ENCODE measurements around the gene SYNPR.

The SYNPR gene

GRCh38 chr3:63343674-63344073 lies 65.6 kb downstream of the SYNPR start:
- DNase-seq (ENCODE audit: low read depth in 1 of 2, low spot score in 1 of 2) = peak; percentile 66 to 85

GRCh38 chr3:63344661-63345060 lies 66.6 kb downstream of the SYNPR start:
- Histone ChIP-seq H3K27ac (replicated peaks) (no peak overlapping the region), H3K27me3 (ENCODE audit: insufficient read depth, poor library complexity, severe bottlenecking) (no peaks in the 10 kb centered on the region), H3K4me3 (replicated peaks; ENCODE audit: insufficient read depth, low read length) (no peak overlapping the region)
- TF ChIP-seq GABPA (IDR thresholded peaks at IDR 0.05; ENCODE audit: low read depth) (no peak), POLR2AphosphoS5 (IDR thresholded peaks at IDR 0.05; ENCODE audit: low read depth) (no peak)
- no peak for DNase-seq (ENCODE audit: low read depth in 1 of 2, low spot score in 1 of 2)

More at GRCh38 chr3:63343674-63344073, 65.6 kb downstream of the SYNPR start:
- Histone ChIP-seq H3K4me3 (replicated peaks; ENCODE audit: insufficient read depth, low read length) (no peak overlapping the region), H3K27ac (replicated peaks) (no peak overlapping the region), H3K27me3 (ENCODE audit: insufficient read depth, poor library complexity, severe bottlenecking) (no peaks in the 10 kb centered on the region)
- TF ChIP-seq POLR2AphosphoS5 (IDR thresholded peaks at IDR 0.05; ENCODE audit: low read depth) (peak; percentile 78), SPI1 (IDR thresholded peaks at IDR 0.05; ENCODE audit: borderline replicate concordance, low read depth) (no peak)

DNA sequence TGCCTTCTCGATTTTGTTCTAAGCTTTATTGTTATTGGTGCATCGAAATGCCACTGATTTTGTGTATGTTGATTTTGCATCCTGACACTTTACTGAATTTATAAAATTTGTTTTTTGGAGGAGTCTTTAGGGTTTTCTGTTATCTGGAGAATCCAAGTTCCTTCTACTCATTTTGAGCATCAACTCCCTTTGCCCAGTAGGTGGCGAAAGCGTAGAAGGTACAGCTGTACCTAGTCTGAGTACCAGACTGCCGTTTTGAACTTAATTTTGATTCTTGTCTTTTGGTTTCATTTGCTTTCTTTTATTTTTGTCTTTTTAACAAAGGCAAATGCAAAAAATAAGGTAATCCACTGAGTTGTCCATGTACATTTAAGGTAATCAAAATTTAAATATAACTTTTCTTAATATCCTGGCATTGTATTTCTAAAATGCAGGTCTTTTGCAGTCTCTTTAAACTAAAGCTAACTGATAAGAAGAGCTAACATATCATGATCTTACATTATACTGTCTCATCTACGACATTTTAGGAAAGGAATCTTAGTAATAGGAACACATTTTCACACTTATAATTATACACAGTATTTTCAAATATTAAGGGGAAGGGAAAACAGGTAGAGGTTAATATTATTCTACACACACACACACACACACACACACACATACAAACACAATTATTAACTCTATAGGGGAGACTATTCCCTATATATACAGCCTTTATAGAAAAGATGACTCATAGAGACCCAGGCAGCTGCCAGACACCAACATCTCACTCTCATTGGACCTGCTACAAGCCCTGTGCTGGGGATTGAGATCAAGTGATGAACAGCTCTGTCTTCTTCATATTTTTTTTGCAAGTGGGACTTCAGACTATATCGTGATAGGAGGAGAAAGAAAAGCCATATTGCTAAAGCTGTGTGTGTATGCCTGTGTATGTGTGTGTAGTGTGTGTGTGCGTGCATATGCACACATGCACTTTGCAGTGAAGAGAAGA lies 71.8 kb downstream of the SYNPR start:
- Histone ChIP-seq H3K4me3 (replicated peaks; ENCODE audit: insufficient read depth, low read length) (no peak overlapping the region), H3K27me3 (ENCODE audit: insufficient read depth, poor library complexity, severe bottlenecking) (no peaks in the 10 kb centered on the region), H3K27ac (replicated peaks) (no peak overlapping the region)
- DNase-seq (ENCODE audit: low read depth in 1 of 2, low spot score in 1 of 2) = peak; percentile 25 to 60
- TF ChIP-seq, protein P1, sequence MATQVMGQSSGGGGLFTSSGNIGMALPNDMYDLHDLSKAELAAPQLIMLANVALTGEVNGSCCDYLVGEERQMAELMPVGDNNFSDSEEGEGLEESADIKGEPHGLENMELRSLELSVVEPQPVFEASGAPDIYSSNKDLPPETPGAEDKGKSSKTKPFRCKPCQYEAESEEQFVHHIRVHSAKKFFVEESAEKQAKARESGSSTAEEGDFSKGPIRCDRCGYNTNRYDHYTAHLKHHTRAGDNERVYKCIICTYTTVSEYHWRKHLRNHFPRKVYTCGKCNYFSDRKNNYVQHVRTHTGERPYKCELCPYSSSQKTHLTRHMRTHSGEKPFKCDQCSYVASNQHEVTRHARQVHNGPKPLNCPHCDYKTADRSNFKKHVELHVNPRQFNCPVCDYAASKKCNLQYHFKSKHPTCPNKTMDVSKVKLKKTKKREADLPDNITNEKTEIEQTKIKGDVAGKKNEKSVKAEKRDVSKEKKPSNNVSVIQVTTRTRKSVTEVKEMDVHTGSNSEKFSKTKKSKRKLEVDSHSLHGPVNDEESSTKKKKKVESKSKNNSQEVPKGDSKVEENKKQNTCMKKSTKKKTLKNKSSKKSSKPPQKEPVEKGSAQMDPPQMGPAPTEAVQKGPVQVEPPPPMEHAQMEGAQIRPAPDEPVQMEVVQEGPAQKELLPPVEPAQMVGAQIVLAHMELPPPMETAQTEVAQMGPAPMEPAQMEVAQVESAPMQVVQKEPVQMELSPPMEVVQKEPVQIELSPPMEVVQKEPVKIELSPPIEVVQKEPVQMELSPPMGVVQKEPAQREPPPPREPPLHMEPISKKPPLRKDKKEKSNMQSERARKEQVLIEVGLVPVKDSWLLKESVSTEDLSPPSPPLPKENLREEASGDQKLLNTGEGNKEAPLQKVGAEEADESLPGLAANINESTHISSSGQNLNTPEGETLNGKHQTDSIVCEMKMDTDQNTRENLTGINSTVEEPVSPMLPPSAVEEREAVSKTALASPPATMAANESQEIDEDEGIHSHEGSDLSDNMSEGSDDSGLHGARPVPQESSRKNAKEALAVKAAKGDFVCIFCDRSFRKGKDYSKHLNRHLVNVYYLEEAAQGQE (IDR thresholded peaks at IDR 0.05; ENCODE audit: insufficient replicate concordance, low read depth) = no peak
- TF ChIP-seq CTCF (IDR thresholded peaks at IDR 0.05; ENCODE audit: insufficient read depth, low read length) = peak; percentile 37

DNA sequence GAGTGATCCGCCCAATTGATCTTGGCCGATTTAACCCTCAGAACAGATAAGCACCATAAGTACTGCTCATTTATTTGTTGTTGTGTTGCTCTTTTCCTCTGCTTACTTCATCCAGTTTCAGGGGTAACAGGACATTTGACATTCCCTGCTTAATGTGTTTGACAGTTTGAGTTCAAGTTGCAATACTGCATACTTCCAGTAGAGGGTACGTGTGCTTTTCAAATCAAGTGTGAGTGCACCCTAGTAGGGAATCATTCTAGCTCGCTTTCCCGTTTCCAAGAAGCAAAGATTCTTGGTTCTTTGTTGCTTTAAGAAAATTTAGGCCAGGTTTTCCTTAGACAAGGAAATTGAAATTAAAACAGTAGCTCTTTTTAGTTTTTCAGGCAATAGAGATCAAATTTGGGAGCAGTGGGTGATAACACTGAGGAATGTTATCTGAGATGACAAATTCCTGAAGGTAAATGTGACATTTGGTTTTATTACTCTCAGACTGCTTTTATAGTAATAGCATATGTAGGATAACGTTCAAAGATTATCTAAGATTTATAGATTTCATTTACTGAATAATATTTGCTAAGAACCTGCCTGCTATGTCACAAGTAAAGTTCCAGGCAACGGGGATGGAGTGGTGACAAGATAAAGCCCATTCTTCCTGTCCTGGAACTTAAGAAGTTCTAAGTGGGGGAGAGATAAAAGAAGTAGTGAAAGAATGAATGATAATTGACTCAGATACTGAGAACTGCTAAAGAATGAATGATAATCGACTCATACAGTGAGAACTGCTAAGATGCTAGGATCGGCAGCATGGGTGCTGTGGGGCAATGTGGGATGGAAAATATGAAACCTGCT lies 73.3 kb downstream of the SYNPR start:
- no peaks in the 10 kb centered on the region for H3K27me3 ChIP-seq (ENCODE audit: insufficient read depth, poor library complexity, severe bottlenecking)
- DNase-seq (ENCODE audit: low read depth in 1 of 2, low spot score in 1 of 2) = peak; percentile 10 to 16
- H3K27ac ChIP-seq (replicated peaks) = no peak overlapping the region
- H3K4me3 ChIP-seq (replicated peaks; ENCODE audit: insufficient read depth, low read length) = no peak overlapping the region
- no peak for TF ChIP-seq SPI1 (IDR thresholded peaks at IDR 0.05; ENCODE audit: borderline replicate concordance, low read depth)
- TF ChIP-seq POLR2AphosphoS5 (IDR thresholded peaks at IDR 0.05; ENCODE audit: low read depth) = no peak
- peak; percentile 77 for TF ChIP-seq CTCF (IDR thresholded peaks at IDR 0.05; ENCODE audit: insufficient read depth, low read length)

- Histone ChIP-seq H3K27me3 (ENCODE audit: insufficient read depth, poor library complexity, severe bottlenecking) (no peaks in the 10 kb centered on the region), H3K4me3 (replicated peaks; ENCODE audit: insufficient read depth, low read length) (no peak overlapping the region), H3K27ac (replicated peaks) (no peak overlapping the region)
- TF ChIP-seq, protein P1 (IDR thresholded peaks at IDR 0.05; ENCODE audit: insufficient replicate concordance, low read depth) = no peak
- TF ChIP-seq POLR2AphosphoS5 (IDR thresholded peaks at IDR 0.05; ENCODE audit: low read depth) (no peak), GABPA (IDR thresholded peaks at IDR 0.05; ENCODE audit: low read depth) (no peak), CTCF (IDR thresholded peaks at IDR 0.05; ENCODE audit: insufficient read depth, low read length) (no peak), SPI1 (IDR thresholded peaks at IDR 0.05; ENCODE audit: borderline replicate concordance, low read depth) (no peak)
- no peak for DNase-seq (ENCODE audit: low read depth in 1 of 2, low spot score in 1 of 2)
These were observed 73.8 kb downstream of the SYNPR start for GRCh38 chr3:63352008-63352279.

All from HL-60 (cell line).